ENCODE measurements around the gene TRIO. TPM values are rescaled to one million over a fixed set of nuclear protein-coding genes. Genes with fewer than 3 reads are reported as not detected.

The TRIO gene
- total RNA-seq, 3 donors from 2014 or later (not counting 1 experiment from before 2014, with no cell fraction given), result 84.6 to 136 (median 94.3) TPM

GRCh38 chr5:14216902-14217301 lies 73.8 kb downstream of the TRIO start:
- H3K9me3 Mint-ChIP-seq, result peaks cover 0 to 2% of the 10 kb centered on the region in 2 donors
- H3K36me3 Mint-ChIP-seq, result no peaks in the 10 kb centered on the region
- H3K4me3 Mint-ChIP-seq, result no peak overlapping the region
- TF ChIP-seq CTCF (IDR thresholded peaks at IDR 0.05), result no peak
- 97% methylated on average over 7 of the region's 7 CpGs for WGBS (ENCODE audit: insufficient coverage)
- Histone ChIP-seq H3K9me3 (ENCODE audit: control insufficient read depth, insufficient read depth, low read length) (no peaks in the 10 kb centered on the region), H3K4me3 (ENCODE audit: low read length) (no peak overlapping the region), H3K4me1 (ENCODE audit: control insufficient read depth, insufficient read depth, low read length) (peaks cover 27% of the 10 kb centered on the region), H3K27ac (ENCODE audit: low read length) (no peak overlapping the region), H3K36me3 (ENCODE audit: control insufficient read depth, insufficient read depth, low read length) (no peaks in the 10 kb centered on the region), H3K27me3 (ENCODE audit: control insufficient read depth, insufficient read depth, low read length) (no peaks in the 10 kb centered on the region)
- peaks cover 32 to 68% of the 10 kb centered on the region in 2 donors for H3K4me1 Mint-ChIP-seq
- ATAC-seq, result no peak
- H3K27me3 Mint-ChIP-seq (ENCODE audit: low read depth in 2 of 2), result no peaks in the 10 kb centered on the region
- peak overlapping the region in 1 of 2 donors; percentile 4 for H3K27ac Mint-ChIP-seq
- DNase-seq, result no peak
- intact Hi-C loops (cut with micrococcal nuclease), result no loop called here

DNA sequence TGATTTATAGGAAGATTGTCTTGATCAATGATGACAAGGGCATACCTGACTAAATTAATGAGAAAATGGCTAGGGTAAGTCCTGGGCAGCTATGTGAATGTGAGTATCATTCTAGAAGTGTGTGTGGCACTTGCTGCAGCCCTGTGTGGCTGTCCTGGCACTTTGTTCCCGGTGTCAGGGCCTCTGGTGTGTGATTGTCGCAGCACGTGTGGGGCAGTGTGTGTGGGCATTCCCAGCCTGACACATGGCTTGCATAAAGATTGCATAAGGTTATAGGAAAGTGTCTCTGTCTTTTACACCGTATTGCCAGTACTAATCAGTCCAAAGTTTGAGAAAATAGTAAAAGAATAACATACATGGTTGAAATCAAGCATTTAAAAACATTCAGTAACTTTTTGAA lies 74.4 kb downstream of the TRIO start:
- TF ChIP-seq CTCF (IDR thresholded peaks at IDR 0.05), result no peak
- Histone ChIP-seq H3K27ac (ENCODE audit: low read length) (no peak overlapping the region), H3K27me3 (ENCODE audit: control insufficient read depth, insufficient read depth, low read length) (no peaks in the 10 kb centered on the region), H3K4me3 (ENCODE audit: low read length) (no peak overlapping the region), H3K4me1 (ENCODE audit: control insufficient read depth, insufficient read depth, low read length) (peaks cover 24% of the 10 kb centered on the region), H3K36me3 (ENCODE audit: control insufficient read depth, insufficient read depth, low read length) (no peaks in the 10 kb centered on the region), H3K9me3 (ENCODE audit: control insufficient read depth, insufficient read depth, low read length) (no peaks in the 10 kb centered on the region)
- Mint-ChIP-seq H3K9me3 (peaks cover 0 to 2% of the 10 kb centered on the region in 2 donors), H3K4me1 (peaks cover 35 to 68% of the 10 kb centered on the region in 2 donors), H3K36me3 (no peaks in the 10 kb centered on the region), H3K27ac (peak overlapping the region in 1 of 2 donors; percentile 80), H3K27me3 (ENCODE audit: low read depth in 2 of 2) (no peaks in the 10 kb centered on the region), H3K4me3 (no peak overlapping the region)
- DNase-seq (no peak), ATAC-seq (no peak)
- intact Hi-C loops (cut with micrococcal nuclease), result no loop called here
- 83% methylated on average over 4 of the region's 4 CpGs for WGBS (ENCODE audit: insufficient coverage)

GRCh38 chr5:14218011-14218410 lies 74.9 kb downstream of the TRIO start:
- DNase-seq (no peak), ATAC-seq (no peak)
- Histone ChIP-seq H3K27ac (ENCODE audit: low read length) (no peak overlapping the region), H3K36me3 (ENCODE audit: control insufficient read depth, insufficient read depth, low read length) (no peaks in the 10 kb centered on the region), H3K4me1 (ENCODE audit: control insufficient read depth, insufficient read depth, low read length) (peaks cover 28% of the 10 kb centered on the region), H3K9me3 (ENCODE audit: control insufficient read depth, insufficient read depth, low read length) (no peaks in the 10 kb centered on the region), H3K27me3 (ENCODE audit: control insufficient read depth, insufficient read depth, low read length) (no peaks in the 10 kb centered on the region), H3K4me3 (ENCODE audit: low read length) (no peak overlapping the region)
- Mint-ChIP-seq H3K4me3 (no peak overlapping the region), H3K36me3 (no peaks in the 10 kb centered on the region), H3K9me3 (peaks cover 0 to 2% of the 10 kb centered on the region in 2 donors), H3K27me3 (ENCODE audit: low read depth in 2 of 2) (no peaks in the 10 kb centered on the region), H3K4me1 (peaks cover 39 to 68% of the 10 kb centered on the region in 2 donors), H3K27ac (peak overlapping the region in 1 of 2 donors; percentile 80)
- WGBS (ENCODE audit: insufficient coverage), result 77% methylated on average over 1 of the region's 3 CpGs
- no peak for TF ChIP-seq CTCF (IDR thresholded peaks at IDR 0.05)
- intact Hi-C loops (cut with micrococcal nuclease), result no loop called here

GRCh38 chr5:14218480-14218879 lies 75.3 kb downstream of the TRIO start:
- H3K4me1 Mint-ChIP-seq, result peaks cover 44 to 72% of the 10 kb centered on the region in 2 donors
- no peak for TF ChIP-seq CTCF (IDR thresholded peaks at IDR 0.05)
- no peaks in the 10 kb centered on the region for H3K36me3 Mint-ChIP-seq
- H3K9me3 Mint-ChIP-seq, result peaks cover 0 to 2% of the 10 kb centered on the region in 2 donors
- Histone ChIP-seq H3K27me3 (ENCODE audit: control insufficient read depth, insufficient read depth, low read length) (no peaks in the 10 kb centered on the region), H3K4me3 (ENCODE audit: low read length) (no peak overlapping the region), H3K4me1 (ENCODE audit: control insufficient read depth, insufficient read depth, low read length) (peaks cover 33% of the 10 kb centered on the region), H3K27ac (ENCODE audit: low read length) (no peak overlapping the region), H3K36me3 (ENCODE audit: control insufficient read depth, insufficient read depth, low read length) (no peaks in the 10 kb centered on the region), H3K9me3 (ENCODE audit: control insufficient read depth, insufficient read depth, low read length) (no peaks in the 10 kb centered on the region)
- no peak overlapping the region for H3K4me3 Mint-ChIP-seq
- ATAC-seq (no peak), DNase-seq (no peak)
- intact Hi-C loops (cut with micrococcal nuclease), result no loop called here
- 37% methylated on average over 6 of the region's 6 CpGs for WGBS (ENCODE audit: insufficient coverage)
- peak overlapping the region in 1 of 2 donors; percentile 80 for H3K27ac Mint-ChIP-seq
- no peaks in the 10 kb centered on the region for H3K27me3 Mint-ChIP-seq (ENCODE audit: low read depth in 2 of 2)
